ENCODE measurements around the gene HSPA1L. TPM values are rescaled to one million over a fixed set of nuclear protein-coding genes. Genes with fewer than 3 reads are reported as not detected.
"Not testable (repeated sequence)": the region's sequence is repeated elsewhere in the genome, so short reads cannot be mapped to it uniquely, and the experiment has no call there.

HSPA1L gene
- total RNA-seq, 2 experiments from 2014 or later, result 1.7 to 1.8 TPM

DNA sequence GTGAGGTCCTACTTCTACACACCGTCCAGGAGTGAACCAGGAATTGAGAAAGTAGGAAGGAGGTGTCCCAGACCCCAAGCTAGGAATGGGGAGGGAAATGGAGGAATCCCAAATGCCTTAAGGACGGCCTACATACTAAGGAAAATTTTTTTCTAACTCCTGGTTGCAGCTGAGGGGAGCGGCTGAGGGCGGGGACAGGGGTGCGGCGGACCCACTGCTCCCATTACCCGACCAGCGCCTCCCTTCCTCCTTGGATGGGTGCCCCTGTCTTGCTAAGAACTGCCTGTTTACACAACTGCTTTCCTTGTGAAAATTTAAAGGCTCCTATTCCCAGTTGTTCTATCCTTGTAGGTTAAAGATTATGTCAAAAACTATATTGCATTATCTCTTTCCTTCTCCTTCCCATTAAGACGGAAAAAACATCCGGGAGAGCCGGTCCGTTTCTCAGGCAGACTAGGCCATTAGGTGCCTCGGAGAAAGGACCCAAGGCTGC is 11.8 kb upstream of the HSPA1L start:
- CTCF ChIA-PET, result interaction anchor here (0.6 to 1.4 kb wide), 9 partner anchors 9 to 97 kb away, joined by 3 to 7 read pairs (median 4); partner anchors contain the start of genes DDAH2, MSH5 and VARS1
- Histone ChIP-seq H3K9me3 (ENCODE audit: control insufficient read depth in 1 of 2, insufficient read depth in 1 of 2, low read length in 2 of 2) (no peaks in the 10 kb centered on the region), H3K36me3 (ENCODE audit: insufficient read depth, low read length) (peaks cover 2% of the 10 kb centered on the region), H3K4me1 (ENCODE audit: insufficient read depth, low read length) (peaks cover 46% of the 10 kb centered on the region), H3K27me3 (ENCODE audit: control insufficient read depth in 1 of 2, insufficient read depth in 2 of 2, low read length in 2 of 2) (no peaks in the 10 kb centered on the region), H3K4me3 (ENCODE audit: low read length) (peak overlapping the region; percentile 84), H3K27ac (ENCODE audit: low read depth in 1 of 2, low read length in 2 of 2) (peak overlapping the region; percentile 74 to 76)
- H3K27me3 Mint-ChIP-seq, result no peaks in the 10 kb centered on the region
- DNase-seq (peak in 5 of 14 experiments; percentile 32 to 54 (median 40)), ATAC-seq (ENCODE audit: poor library complexity) (peak; percentile 19)
- peaks cover 50% of the 10 kb centered on the region for H3K4me1 Mint-ChIP-seq (ENCODE audit: low read depth)
- H3K36me3 Mint-ChIP-seq (ENCODE audit: low read depth), result peaks cover 14% of the 10 kb centered on the region
- intact Hi-C loops (cut with DNase I, micrococcal nuclease), result loop anchor here in 1 of 2 experiments (2.0 kb wide), 1 partner anchor 32 kb away; the partner anchor contains the start of gene VARS1
- peak overlapping the region; percentile 97 for H3K27ac Mint-ChIP-seq
- TF ChIP-seq, protein P1, sequence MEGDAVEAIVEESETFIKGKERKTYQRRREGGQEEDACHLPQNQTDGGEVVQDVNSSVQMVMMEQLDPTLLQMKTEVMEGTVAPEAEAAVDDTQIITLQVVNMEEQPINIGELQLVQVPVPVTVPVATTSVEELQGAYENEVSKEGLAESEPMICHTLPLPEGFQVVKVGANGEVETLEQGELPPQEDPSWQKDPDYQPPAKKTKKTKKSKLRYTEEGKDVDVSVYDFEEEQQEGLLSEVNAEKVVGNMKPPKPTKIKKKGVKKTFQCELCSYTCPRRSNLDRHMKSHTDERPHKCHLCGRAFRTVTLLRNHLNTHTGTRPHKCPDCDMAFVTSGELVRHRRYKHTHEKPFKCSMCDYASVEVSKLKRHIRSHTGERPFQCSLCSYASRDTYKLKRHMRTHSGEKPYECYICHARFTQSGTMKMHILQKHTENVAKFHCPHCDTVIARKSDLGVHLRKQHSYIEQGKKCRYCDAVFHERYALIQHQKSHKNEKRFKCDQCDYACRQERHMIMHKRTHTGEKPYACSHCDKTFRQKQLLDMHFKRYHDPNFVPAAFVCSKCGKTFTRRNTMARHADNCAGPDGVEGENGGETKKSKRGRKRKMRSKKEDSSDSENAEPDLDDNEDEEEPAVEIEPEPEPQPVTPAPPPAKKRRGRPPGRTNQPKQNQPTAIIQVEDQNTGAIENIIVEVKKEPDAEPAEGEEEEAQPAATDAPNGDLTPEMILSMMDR (IDR thresholded peaks at IDR 0.05), result no peak
- peak overlapping the region; percentile 96 for H3K4me3 Mint-ChIP-seq
- POLR2A ChIA-PET, result interaction anchor here (0.7 to 2.9 kb wide), 26 partner anchors 9 to 285 kb away, joined by 3 to 34 read pairs (median 6); partner anchors contain the start of genes ABHD16A, BAG6, C6orf47 and CLIC1
- H3K9me3 Mint-ChIP-seq, result no peaks in the 10 kb centered on the region

DNA sequence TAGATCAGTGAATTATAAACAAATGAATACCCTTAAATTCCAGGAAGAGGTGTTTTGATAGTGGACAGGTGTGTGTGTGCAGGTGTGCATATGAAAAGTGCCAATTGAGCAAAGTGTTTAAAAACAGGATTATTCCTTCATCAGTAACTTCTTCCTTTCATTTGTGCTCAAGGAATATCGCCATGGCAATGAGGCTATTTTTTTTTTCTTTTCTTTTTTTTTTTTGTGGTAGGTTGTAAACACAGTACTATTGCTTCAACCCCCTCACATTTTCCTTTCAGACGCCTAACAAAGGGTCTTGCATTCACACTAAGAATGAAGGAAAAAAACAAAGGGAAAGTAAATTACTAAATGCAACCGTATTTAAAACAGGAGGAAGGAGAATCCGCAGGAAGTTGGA is 10.5 kb upstream of the HSPA1L start:
- H3K4me1 Mint-ChIP-seq (ENCODE audit: low read depth), result peaks cover 54% of the 10 kb centered on the region
- H3K27me3 Mint-ChIP-seq, result no peaks in the 10 kb centered on the region
- no peaks in the 10 kb centered on the region for H3K9me3 ChIP-seq (ENCODE audit: control insufficient read depth in 1 of 2, insufficient read depth in 1 of 2, low read length in 2 of 2)
- H3K27ac Mint-ChIP-seq, result peak overlapping the region; percentile 97
- CTCF ChIA-PET, result interaction anchor here (1.3 kb wide), 1 partner anchor 96 kb away, joined by 3 read pairs; no protein-coding TSS in a partner anchor
- intact Hi-C loops (cut with DNase I, micrococcal nuclease), result no loop called here
- H3K27ac ChIP-seq (ENCODE audit: low read depth in 1 of 2, low read length in 2 of 2), result no peak overlapping the region
- no peak for DNase-seq
- H3K9me3 Mint-ChIP-seq, result no peaks in the 10 kb centered on the region
- TF ChIP-seq, protein P1 (IDR thresholded peaks at IDR 0.05), result no peak
- POLR2A ChIA-PET, result interaction anchor here (2.9 kb wide), 1 partner anchor 11 kb away, joined by 23 read pairs; the partner anchor contains the start of genes HSPA1A and HSPA1L
- H3K4me3 ChIP-seq (ENCODE audit: low read length), result no peak overlapping the region
- no peaks in the 10 kb centered on the region for H3K27me3 ChIP-seq (ENCODE audit: control insufficient read depth in 1 of 2, insufficient read depth in 2 of 2, low read length in 2 of 2)
- ATAC-seq (ENCODE audit: poor library complexity), result no peak
- H3K36me3 Mint-ChIP-seq (ENCODE audit: low read depth), result peaks cover 16% of the 10 kb centered on the region
- H3K36me3 ChIP-seq (ENCODE audit: insufficient read depth, low read length), result no peaks in the 10 kb centered on the region
- peak overlapping the region; percentile 96 for H3K4me3 Mint-ChIP-seq
- peaks cover 42% of the 10 kb centered on the region for H3K4me1 ChIP-seq (ENCODE audit: insufficient read depth, low read length)

DNA sequence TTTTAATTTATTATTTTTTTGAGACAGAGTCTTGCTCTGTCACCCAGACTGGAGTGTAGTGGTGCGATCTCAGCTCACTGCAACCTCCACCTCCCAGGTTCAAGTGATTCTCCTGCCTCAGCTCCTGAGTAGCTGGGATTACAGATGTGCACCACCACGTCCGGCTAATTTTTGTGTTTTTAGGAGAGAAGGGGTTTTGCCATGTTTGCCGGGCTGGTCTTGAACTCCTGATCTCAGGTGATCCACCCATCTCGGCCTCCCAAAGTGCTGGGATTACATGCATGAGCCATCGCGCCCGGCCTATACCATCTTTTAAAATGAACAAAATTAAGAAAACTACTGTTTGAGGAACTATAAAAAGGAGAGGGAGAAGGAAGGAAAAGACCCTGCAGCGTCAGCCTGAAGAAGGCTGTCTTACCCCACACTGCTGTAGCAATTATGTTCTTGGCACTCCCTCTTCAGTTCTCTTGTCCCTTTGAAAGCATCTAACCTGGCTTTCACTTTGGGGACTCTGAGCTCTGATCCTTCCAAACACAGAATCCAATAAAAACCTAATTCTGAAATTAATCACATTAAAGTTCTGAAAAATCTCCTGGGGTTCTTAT is 8.6 kb upstream of the HSPA1L start:
- H3K36me3 Mint-ChIP-seq (ENCODE audit: low read depth), result peaks cover 16% of the 10 kb centered on the region
- H3K27ac Mint-ChIP-seq, result peak overlapping the region; percentile 47
- H3K9me3 Mint-ChIP-seq; H3K27me3 ChIP-seq (ENCODE audit: control insufficient read depth in 1 of 2, insufficient read depth in 2 of 2, low read length in 2 of 2); H3K27me3 Mint-ChIP-seq; CTCF ChIA-PET; H3K27ac ChIP-seq (ENCODE audit: low read depth in 1 of 2, low read length in 2 of 2); H3K36me3 ChIP-seq (ENCODE audit: insufficient read depth, low read length); ATAC-seq (ENCODE audit: poor library complexity); H3K4me3 ChIP-seq (ENCODE audit: low read length); DNase-seq; H3K9me3 ChIP-seq (ENCODE audit: control insufficient read depth in 1 of 2, insufficient read depth in 1 of 2, low read length in 2 of 2): not testable (repeated sequence)
- peak overlapping the region; percentile 58 for H3K4me3 Mint-ChIP-seq
- peaks cover 55% of the 10 kb centered on the region for H3K4me1 ChIP-seq (ENCODE audit: insufficient read depth, low read length)
- intact Hi-C loops (cut with DNase I, micrococcal nuclease), result loop anchor here in 1 of 2 experiments (2.0 kb wide), 1 partner anchor 17 kb away; the partner anchor contains the start of gene LSM2
- POLR2A ChIA-PET, result interaction anchor here (2.6 to 2.7 kb wide), 2 partner anchors 10 to 17 kb away, joined by 8 to 17 read pairs; partner anchors contain the start of gene LSM2
- peaks cover 50% of the 10 kb centered on the region for H3K4me1 Mint-ChIP-seq (ENCODE audit: low read depth)
